Measurements from ENCODE around the gene HLA-A.

Gene HLA-A

DNA sequence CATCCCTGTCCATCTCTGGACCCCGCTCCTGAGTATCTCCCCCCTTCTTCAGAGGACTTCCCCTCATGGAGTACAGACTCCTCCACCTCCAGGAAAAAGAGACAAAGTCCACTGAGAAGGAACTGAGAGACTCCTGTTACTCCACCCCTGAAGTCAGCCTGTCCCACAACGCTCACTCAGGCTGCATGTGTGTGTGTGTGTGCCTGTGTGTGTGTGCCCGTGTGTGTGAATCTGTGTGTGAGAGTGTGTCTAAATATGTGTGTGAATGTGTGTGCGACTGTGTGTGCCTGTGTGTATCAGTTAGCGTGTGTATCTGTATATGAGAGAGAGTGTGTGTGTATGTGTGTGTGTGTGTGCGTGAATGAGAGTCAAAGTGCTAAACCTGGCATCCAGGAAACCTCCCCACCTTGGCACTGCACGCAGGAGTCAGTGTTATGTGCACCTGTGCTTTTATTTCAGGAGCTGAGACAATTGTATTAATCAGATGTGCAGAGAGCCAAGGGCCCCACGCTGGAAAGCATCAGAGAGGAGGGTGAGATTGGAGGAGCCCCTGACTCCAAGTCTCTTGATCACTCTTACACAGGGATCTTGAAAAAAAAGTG is 39.0 kb downstream of the HLA-A start:
- Histone ChIP-seq H3K27ac (ENCODE audit: insufficient read depth, low read length, poor library complexity, severe bottlenecking) (no peak overlapping the region), H3K27me3 (replicated peaks; ENCODE audit: control insufficient read depth, insufficient read depth, low read length, poor library complexity, severe bottlenecking) (peaks cover 3% of the 10 kb centered on the region), H3K36me3 (ENCODE audit: control insufficient read depth, insufficient read depth, low read length) (no peaks in the 10 kb centered on the region), H3K4me3 (ENCODE audit: insufficient read depth, low read depth, low read length, poor library complexity, severe bottlenecking) (no peak overlapping the region), H3K9me3 (ENCODE audit: control insufficient read depth, low read length) (no peaks in the 10 kb centered on the region), H3K4me1 (ENCODE audit: control insufficient read depth, insufficient read depth, low read length, poor library complexity, severe bottlenecking) (peaks cover 2% of the 10 kb centered on the region)
- no peak for DNase-seq

DNA sequence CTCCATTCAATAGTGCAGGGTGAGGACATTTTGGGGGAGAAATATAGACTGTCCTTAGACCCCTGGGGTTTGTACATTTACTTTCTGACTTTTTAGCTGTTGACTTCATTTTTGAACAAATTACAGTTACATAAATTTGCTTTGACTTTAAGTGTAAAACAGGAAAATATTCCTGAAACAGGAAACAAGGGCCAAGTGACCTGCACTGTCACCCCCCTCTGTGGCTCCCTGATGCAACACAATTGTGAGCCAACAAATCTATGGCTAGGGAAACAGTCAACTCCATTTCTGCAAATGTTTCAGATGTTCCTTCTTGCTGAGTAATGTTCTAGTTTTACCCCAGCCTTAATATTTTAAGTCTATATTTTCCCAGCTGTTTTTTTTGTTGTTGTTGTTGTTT is 39.8 kb downstream of the HLA-A start:
- Histone ChIP-seq H3K4me1 (ENCODE audit: control insufficient read depth, insufficient read depth, low read length, poor library complexity, severe bottlenecking) (no peaks in the 10 kb centered on the region), H3K27ac (ENCODE audit: insufficient read depth, low read length, poor library complexity, severe bottlenecking) (no peak overlapping the region), H3K4me3 (ENCODE audit: insufficient read depth, low read depth, low read length, poor library complexity, severe bottlenecking) (no peak overlapping the region), H3K9me3 (ENCODE audit: control insufficient read depth, low read length) (no peaks in the 10 kb centered on the region), H3K36me3 (ENCODE audit: control insufficient read depth, insufficient read depth, low read length) (no peaks in the 10 kb centered on the region), H3K27me3 (replicated peaks; ENCODE audit: control insufficient read depth, insufficient read depth, low read length, poor library complexity, severe bottlenecking) (no peaks in the 10 kb centered on the region)
- DNase-seq, result no peak

DNA sequence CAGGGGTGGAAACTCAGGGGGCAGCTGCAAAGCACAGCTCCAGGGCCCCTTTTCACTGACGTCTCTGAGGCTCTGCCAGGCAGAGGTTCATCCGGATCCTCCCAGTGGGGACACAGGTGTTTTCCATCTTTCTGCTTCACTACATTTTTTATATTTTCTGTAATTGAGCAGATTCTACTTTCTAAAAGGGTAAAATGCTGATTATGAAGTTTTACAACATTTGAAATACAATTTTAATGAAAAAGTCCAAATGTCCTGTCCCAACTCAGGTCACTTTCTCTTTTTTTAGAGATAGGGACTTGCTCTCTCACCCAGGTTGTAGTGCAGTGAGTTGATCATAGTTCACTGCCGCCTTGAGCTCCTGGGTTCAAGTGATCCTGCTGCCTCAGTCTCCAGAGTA is 41.9 kb downstream of the HLA-A start:
- H3K36me3 ChIP-seq (ENCODE audit: control insufficient read depth, insufficient read depth, low read length), result no peaks in the 10 kb centered on the region
- H3K4me3 ChIP-seq (ENCODE audit: insufficient read depth, low read depth, low read length, poor library complexity, severe bottlenecking), result no peak overlapping the region
- H3K27me3 ChIP-seq (replicated peaks; ENCODE audit: control insufficient read depth, insufficient read depth, low read length, poor library complexity, severe bottlenecking), result no peaks in the 10 kb centered on the region
- H3K4me1 ChIP-seq (ENCODE audit: control insufficient read depth, insufficient read depth, low read length, poor library complexity, severe bottlenecking), result no peaks in the 10 kb centered on the region
- no peak for DNase-seq
- no peak overlapping the region for H3K27ac ChIP-seq (ENCODE audit: insufficient read depth, low read length, poor library complexity, severe bottlenecking)
- H3K9me3 ChIP-seq (ENCODE audit: control insufficient read depth, low read length), result no peaks in the 10 kb centered on the region

DNA sequence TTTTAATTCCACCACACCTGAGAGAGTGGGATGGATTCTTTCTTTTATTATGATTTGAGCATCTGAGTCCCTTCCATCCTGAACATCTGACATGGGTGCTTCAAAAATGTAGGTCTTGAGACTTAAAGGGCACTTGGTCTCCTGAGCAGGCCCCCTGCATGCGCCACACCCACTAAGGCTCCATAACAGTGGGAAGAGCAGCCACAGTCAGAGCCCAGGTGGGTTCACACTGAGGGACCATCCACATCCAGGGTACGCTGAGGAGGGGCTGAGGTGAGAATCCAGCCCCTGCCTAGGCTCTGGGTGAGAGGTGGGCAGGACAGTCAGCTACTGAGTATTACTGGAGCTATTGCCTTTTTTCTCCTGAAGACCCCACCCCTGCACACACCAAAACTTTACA is 42.7 kb downstream of the HLA-A start:
- no peaks in the 10 kb centered on the region for H3K4me1 ChIP-seq (ENCODE audit: control insufficient read depth, insufficient read depth, low read length, poor library complexity, severe bottlenecking)
- no peaks in the 10 kb centered on the region for H3K36me3 ChIP-seq (ENCODE audit: control insufficient read depth, insufficient read depth, low read length)
- H3K27me3 ChIP-seq (replicated peaks; ENCODE audit: control insufficient read depth, insufficient read depth, low read length, poor library complexity, severe bottlenecking), result no peaks in the 10 kb centered on the region
- H3K4me3 ChIP-seq (ENCODE audit: insufficient read depth, low read depth, low read length, poor library complexity, severe bottlenecking), result no peak overlapping the region
- no peaks in the 10 kb centered on the region for H3K9me3 ChIP-seq (ENCODE audit: control insufficient read depth, low read length)
- H3K27ac ChIP-seq (ENCODE audit: insufficient read depth, low read length, poor library complexity, severe bottlenecking), result no peak overlapping the region
- no peak for DNase-seq

DNA sequence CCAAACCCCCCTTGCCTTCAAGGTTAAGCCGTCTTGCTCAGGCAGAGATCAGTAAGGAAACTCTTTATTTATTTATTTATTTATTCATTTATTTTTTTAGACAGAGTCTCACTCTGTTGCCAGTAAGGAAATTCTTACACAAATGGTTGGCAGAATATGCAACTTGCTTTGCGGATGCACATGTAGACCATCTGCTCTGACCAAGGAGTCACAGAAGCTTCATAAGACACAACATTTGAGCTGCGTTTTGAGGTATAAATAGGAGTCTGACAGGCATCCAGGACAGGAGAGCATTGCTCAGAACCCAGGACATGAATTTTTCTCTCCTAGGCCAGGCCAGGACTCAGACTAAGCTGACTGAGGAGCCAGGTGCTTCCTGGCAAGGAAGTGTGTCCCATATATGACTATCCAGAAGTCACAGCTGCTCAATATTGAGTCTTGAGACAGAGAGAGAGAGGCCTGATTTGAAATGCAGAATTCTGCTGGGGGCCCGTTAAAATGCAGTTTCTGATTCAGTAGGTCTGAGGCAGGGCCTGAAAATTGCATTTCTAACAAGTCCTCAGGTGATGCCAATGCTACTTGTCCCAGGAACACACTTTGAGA is 43.9 kb downstream of the HLA-A start:
- H3K27me3 ChIP-seq (replicated peaks; ENCODE audit: control insufficient read depth, insufficient read depth, low read length, poor library complexity, severe bottlenecking), result no peaks in the 10 kb centered on the region
- no peak for DNase-seq
- no peaks in the 10 kb centered on the region for H3K9me3 ChIP-seq (ENCODE audit: control insufficient read depth, low read length)
- H3K4me1 ChIP-seq (ENCODE audit: control insufficient read depth, insufficient read depth, low read length, poor library complexity, severe bottlenecking), result no peaks in the 10 kb centered on the region
- H3K36me3 ChIP-seq (ENCODE audit: control insufficient read depth, insufficient read depth, low read length), result no peaks in the 10 kb centered on the region
- no peak overlapping the region for H3K27ac ChIP-seq (ENCODE audit: insufficient read depth, low read length, poor library complexity, severe bottlenecking)
- no peak overlapping the region for H3K4me3 ChIP-seq (ENCODE audit: insufficient read depth, low read depth, low read length, poor library complexity, severe bottlenecking)

DNA sequence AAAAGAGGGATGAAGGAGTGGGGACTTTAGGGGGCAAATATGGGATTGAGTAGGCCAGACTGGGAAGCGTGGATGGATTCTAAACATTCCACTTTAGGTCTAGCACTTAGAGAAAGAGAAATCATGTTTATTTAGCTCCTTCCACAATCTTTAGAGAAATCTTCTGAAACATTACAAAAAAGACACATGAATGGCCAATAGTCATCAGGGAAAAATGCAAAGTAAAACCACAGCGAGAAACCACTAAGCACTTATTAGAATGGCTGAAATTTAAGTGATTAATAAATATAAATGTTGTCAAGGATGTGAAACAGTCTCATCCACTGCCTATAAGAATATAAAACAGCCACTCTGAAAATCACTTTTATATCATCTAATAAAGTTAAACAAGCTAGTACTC is 46.9 kb downstream of the HLA-A start:
- Histone ChIP-seq H3K4me1 (ENCODE audit: control insufficient read depth, insufficient read depth, low read length, poor library complexity, severe bottlenecking) (no peaks in the 10 kb centered on the region), H3K27me3 (replicated peaks; ENCODE audit: control insufficient read depth, insufficient read depth, low read length, poor library complexity, severe bottlenecking) (no peaks in the 10 kb centered on the region), H3K9me3 (ENCODE audit: control insufficient read depth, low read length) (no peaks in the 10 kb centered on the region), H3K36me3 (ENCODE audit: control insufficient read depth, insufficient read depth, low read length) (no peaks in the 10 kb centered on the region), H3K27ac (ENCODE audit: insufficient read depth, low read length, poor library complexity, severe bottlenecking) (no peak overlapping the region), H3K4me3 (ENCODE audit: insufficient read depth, low read depth, low read length, poor library complexity, severe bottlenecking) (no peak overlapping the region)
- DNase-seq, result no peak

DNA sequence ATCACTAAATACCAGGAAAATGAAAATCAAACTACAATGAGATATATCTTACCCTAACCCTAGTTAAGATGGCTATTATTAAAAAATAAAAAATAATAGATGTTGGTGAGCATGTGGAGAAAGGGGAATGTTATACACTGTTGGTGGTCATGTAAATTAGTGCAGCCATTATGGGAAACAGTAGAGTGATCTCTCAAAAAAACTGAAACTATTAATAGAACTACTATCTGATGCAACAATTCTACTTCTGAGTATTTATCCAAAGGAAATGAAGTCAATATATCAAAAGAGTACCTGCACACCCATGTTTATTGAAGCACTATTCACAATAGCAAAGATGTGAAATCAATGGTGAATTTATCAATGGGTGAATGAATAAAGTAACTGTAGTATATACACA is 48.6 kb downstream of the HLA-A start:
- Histone ChIP-seq H3K4me1 (ENCODE audit: control insufficient read depth, insufficient read depth, low read length, poor library complexity, severe bottlenecking) (no peaks in the 10 kb centered on the region), H3K36me3 (ENCODE audit: control insufficient read depth, insufficient read depth, low read length) (no peaks in the 10 kb centered on the region), H3K27ac (ENCODE audit: insufficient read depth, low read length, poor library complexity, severe bottlenecking) (no peak overlapping the region), H3K9me3 (ENCODE audit: control insufficient read depth, low read length) (no peaks in the 10 kb centered on the region), H3K27me3 (replicated peaks; ENCODE audit: control insufficient read depth, insufficient read depth, low read length, poor library complexity, severe bottlenecking) (no peaks in the 10 kb centered on the region), H3K4me3 (ENCODE audit: insufficient read depth, low read depth, low read length, poor library complexity, severe bottlenecking) (no peak overlapping the region)
- no peak for DNase-seq

DNA sequence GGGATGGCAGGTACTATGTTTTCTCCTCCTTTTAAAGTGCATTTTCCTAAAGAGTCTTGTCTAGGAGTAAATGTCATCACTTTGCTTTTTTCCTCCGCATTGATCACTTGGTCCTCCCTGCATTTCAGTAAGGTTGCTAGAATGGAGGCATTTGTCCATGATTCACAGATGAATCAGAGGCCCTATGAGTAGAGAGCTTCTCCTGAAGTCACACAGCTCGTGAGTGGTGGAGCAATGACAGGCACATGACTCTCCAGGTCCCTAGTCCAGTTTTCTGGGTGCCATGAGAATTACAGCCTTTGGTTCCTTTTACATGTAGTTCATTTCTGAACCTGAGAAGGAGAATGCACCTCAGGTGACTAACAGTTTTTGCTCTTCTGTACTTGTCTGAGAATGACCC is 50.5 kb downstream of the HLA-A start:
- H3K27me3 ChIP-seq (replicated peaks; ENCODE audit: control insufficient read depth, insufficient read depth, low read length, poor library complexity, severe bottlenecking), result no peaks in the 10 kb centered on the region
- no peak overlapping the region for H3K27ac ChIP-seq (ENCODE audit: insufficient read depth, low read length, poor library complexity, severe bottlenecking)
- H3K9me3 ChIP-seq (ENCODE audit: control insufficient read depth, low read length), result no peaks in the 10 kb centered on the region
- DNase-seq, result no peak
- no peak overlapping the region for H3K4me3 ChIP-seq (ENCODE audit: insufficient read depth, low read depth, low read length, poor library complexity, severe bottlenecking)
- H3K4me1 ChIP-seq (ENCODE audit: control insufficient read depth, insufficient read depth, low read length, poor library complexity, severe bottlenecking), result no peaks in the 10 kb centered on the region
- H3K36me3 ChIP-seq (ENCODE audit: control insufficient read depth, insufficient read depth, low read length), result no peaks in the 10 kb centered on the region

DNA sequence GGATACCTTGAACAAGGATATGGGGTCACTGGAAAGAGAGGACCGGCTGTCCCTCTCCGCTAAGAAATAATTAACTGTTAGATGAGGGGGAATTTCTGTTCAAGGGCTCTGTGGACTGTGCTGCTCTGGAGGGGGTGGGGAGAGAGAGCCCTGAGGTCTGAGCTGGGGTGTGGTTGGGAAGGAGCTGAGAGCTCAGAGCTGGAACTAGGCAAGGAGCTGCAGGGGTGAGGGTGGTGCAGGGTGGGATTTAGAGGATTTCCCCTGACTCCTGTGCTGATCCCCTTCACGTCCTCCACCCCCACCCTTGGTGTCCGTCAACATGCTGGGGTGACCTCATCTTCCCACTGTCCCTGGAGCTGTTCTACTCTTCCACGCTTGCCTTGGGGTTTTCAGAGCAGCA is 52.5 kb downstream of the HLA-A start:
- Histone ChIP-seq H3K4me1 (ENCODE audit: control insufficient read depth, insufficient read depth, low read length, poor library complexity, severe bottlenecking) (no peaks in the 10 kb centered on the region), H3K27me3 (replicated peaks; ENCODE audit: control insufficient read depth, insufficient read depth, low read length, poor library complexity, severe bottlenecking) (no peaks in the 10 kb centered on the region), H3K4me3 (ENCODE audit: insufficient read depth, low read depth, low read length, poor library complexity, severe bottlenecking) (no peak overlapping the region), H3K9me3 (ENCODE audit: control insufficient read depth, low read length) (no peaks in the 10 kb centered on the region), H3K27ac (ENCODE audit: insufficient read depth, low read length, poor library complexity, severe bottlenecking) (no peak overlapping the region), H3K36me3 (ENCODE audit: control insufficient read depth, insufficient read depth, low read length) (no peaks in the 10 kb centered on the region)
- no peak for DNase-seq

DNA sequence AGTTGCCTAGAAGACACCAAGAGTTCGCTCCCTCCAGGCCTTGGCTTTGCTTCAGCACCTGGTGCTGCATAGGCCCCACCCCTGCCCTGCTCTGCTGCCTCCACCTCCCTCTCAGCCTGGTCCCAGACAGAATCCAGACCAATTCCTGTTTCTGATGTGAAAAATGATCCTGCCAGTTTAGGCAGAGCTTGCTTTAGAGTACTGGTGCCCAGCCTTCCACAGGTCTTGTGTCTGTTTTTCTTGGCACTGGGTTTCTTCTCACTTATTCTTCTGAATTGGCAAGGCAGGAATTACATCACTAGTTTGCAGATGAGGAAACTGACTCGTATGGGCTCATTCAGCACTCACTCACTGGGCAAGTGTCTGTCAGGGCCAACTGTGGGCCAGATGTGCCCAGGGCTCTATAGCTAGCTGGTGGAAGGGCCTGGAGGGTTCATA is 53.0 kb downstream of the HLA-A start:
- H3K27me3 ChIP-seq (replicated peaks; ENCODE audit: control insufficient read depth, insufficient read depth, low read length, poor library complexity, severe bottlenecking), result no peaks in the 10 kb centered on the region
- no peaks in the 10 kb centered on the region for H3K9me3 ChIP-seq (ENCODE audit: control insufficient read depth, low read length)
- H3K4me1 ChIP-seq (ENCODE audit: control insufficient read depth, insufficient read depth, low read length, poor library complexity, severe bottlenecking), result no peaks in the 10 kb centered on the region
- H3K27ac ChIP-seq (ENCODE audit: insufficient read depth, low read length, poor library complexity, severe bottlenecking), result no peak overlapping the region
- no peaks in the 10 kb centered on the region for H3K36me3 ChIP-seq (ENCODE audit: control insufficient read depth, insufficient read depth, low read length)
- no peak overlapping the region for H3K4me3 ChIP-seq (ENCODE audit: insufficient read depth, low read depth, low read length, poor library complexity, severe bottlenecking)
- no peak for DNase-seq

Data from effector memory CD4-positive, alpha-beta T cell (primary cell).